Activated CD8-positive, alpha-beta memory T cell treated with anti-CD3 and anti-CD28 coated beads, Interleukin-2, amount 50 U/mL, for 24 hours (primary cell): ENCODE results near the gene PLLP.

Source experiments
- DNase-seq: peaks from one replicate; pipeline ENCODE4 v3.0.0-alpha.2; 2020; ENCODE audit errors: extremely low read depth

Gene PLLP

GRCh38 chr16:57284209-57284951, at the start of gene PLLP:
PLLP (minus strand) TSS chr16:57284672; CDS start chr16:57284540, 132 bp downstream.
- DNase-seq: no peak

- no peak for DNase-seq
Observed at GRCh38 chr16:57333402-57333801, 48.9 kb upstream of the PLLP start.

- no peak for DNase-seq
Observed at GRCh38 chr16:57331355-57331754, 46.9 kb upstream of the PLLP start.

- DNase-seq: no peak
Observed at GRCh38 chr16:57329718-57330327, 45.4 kb upstream of the PLLP start.

- DNase-seq: no peak
Observed at GRCh38 chr16:57325458-57325857, 41.0 kb upstream of the PLLP start.

- DNase-seq: no peak
Observed at GRCh38 chr16:57324749-57325148, 40.3 kb upstream of the PLLP start.

- no peak for DNase-seq
Observed at GRCh38 chr16:57319646-57320045, 35.2 kb upstream of the PLLP start.

- no peak for DNase-seq
Observed at GRCh38 chr16:57318240-57318970, 33.9 kb upstream of the PLLP start.

GRCh38 chr16:57316390-57317017, 32.0 kb upstream of the PLLP start:
- DNase-seq: no peak

GRCh38 chr16:57315416-57315815, 30.9 kb upstream of the PLLP start:
- DNase-seq: no peak

- no peak for DNase-seq
Observed at GRCh38 chr16:57314161-57314785, 29.8 kb upstream of the PLLP start.

- DNase-seq: no peak
Observed at GRCh38 chr16:57313509-57313908, 29.0 kb upstream of the PLLP start.

GRCh38 chr16:57310801-57311200, 26.3 kb upstream of the PLLP start:
- no peak for DNase-seq

- no peak for DNase-seq
Observed at GRCh38 chr16:57308041-57308440, 23.6 kb upstream of the PLLP start.

- DNase-seq: no peak
Observed at GRCh38 chr16:57307365-57307764, 22.9 kb upstream of the PLLP start.

GRCh38 chr16:57306676-57307341, 22.3 kb upstream of the PLLP start:
- no peak for DNase-seq

GRCh38 chr16:57305159-57305811, 20.8 kb upstream of the PLLP start:
- DNase-seq: no peak

GRCh38 chr16:57304169-57305061, 19.9 kb upstream of the PLLP start:
- DNase-seq: no peak

- no peak for DNase-seq
Observed at GRCh38 chr16:57303910-57304168, 19.4 kb upstream of the PLLP start.
